IPS-15b (cell line): ENCODE measurements around the gene OR6X1.
"Not testable (repeated sequence)": the region's sequence is repeated elsewhere in the genome, so short reads cannot be mapped to it uniquely, and the experiment has no call there.

Experiments
- H3K27me3 ChIP-seq: one replicate; pipeline ENCODE4 v1.6.1; 2013; ENCODE audit warnings: low read length; ENCODE audit not compliant: control insufficient read depth, insufficient read depth
- H3K36me3 ChIP-seq: one replicate; pipeline ENCODE4 v1.6.1; 2013; ENCODE audit warnings: low read length; ENCODE audit not compliant: control insufficient read depth, insufficient read depth
- H3K4me1 ChIP-seq: one replicate; pipeline ENCODE4 v1.6.1; 2013; ENCODE audit warnings: mild to moderate bottlenecking, low read length; ENCODE audit not compliant: control insufficient read depth, insufficient read depth
- H3K4me3 ChIP-seq: one replicate; pipeline ENCODE4 v1.5.1; 2013; ENCODE audit warnings: low read depth, low read length
- H3K9ac ChIP-seq: one replicate; pipeline ENCODE4 v1.6.1; 2013; ENCODE audit warnings: low read depth, mild to moderate bottlenecking, low read length
- H3K9me3 ChIP-seq: one replicate; pipeline ENCODE4 v1.6.1; 2013; ENCODE audit warnings: mild to moderate bottlenecking, low read length; ENCODE audit not compliant: control insufficient read depth, insufficient read depth

Gene OR6X1

GRCh38 chr11:123748349-123748748 lies 6.0 kb downstream of the OR6X1 start:
- H3K36me3 ChIP-seq, H3K9me3 ChIP-seq, H3K9ac ChIP-seq, H3K4me3 ChIP-seq, H3K27me3 ChIP-seq: not testable (repeated sequence)
- peaks cover 24% of the 10 kb centered on the region for H3K4me1 ChIP-seq

DNA sequence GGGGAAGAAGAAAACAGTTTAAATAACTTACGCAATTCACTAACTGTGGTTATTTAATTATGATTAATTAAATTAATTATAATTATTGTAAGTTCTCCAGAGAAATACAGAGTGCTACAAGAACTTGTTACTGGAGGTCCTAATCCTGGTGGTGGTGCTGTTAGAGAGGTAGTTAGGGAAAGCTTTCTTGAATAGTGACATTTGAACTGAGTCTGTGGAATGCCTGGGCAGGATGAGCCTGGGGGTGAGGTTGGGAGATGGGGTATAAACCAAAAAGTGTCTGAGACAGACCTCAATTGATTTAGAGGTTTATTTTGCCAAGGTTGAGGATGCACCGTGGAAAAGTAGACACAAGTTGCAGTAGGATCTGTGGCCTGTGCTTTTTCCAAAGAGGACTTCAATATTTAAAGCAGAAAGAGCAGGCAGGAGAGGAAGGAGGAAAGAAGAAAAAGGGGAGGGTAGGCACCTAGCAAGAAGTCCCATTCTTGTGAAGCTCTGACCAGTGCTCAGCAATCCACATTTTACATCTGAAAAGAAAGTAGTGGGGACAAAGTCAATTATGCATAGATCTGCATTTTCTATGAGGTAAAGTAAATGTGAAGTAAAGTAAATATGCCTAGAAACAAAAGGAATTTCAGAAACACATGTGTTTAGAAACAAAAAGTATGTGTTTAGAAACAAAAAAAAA lies 8.4 kb downstream of the OR6X1 start:
- no peaks in the 10 kb centered on the region for H3K27me3 ChIP-seq
- no peak overlapping the region for H3K4me3 ChIP-seq
- H3K4me1 ChIP-seq = peaks cover 25% of the 10 kb centered on the region
- no peaks in the 10 kb centered on the region for H3K36me3 ChIP-seq
- H3K9me3 ChIP-seq = peaks cover 3% of the 10 kb centered on the region
- no peak overlapping the region for H3K9ac ChIP-seq

DNA sequence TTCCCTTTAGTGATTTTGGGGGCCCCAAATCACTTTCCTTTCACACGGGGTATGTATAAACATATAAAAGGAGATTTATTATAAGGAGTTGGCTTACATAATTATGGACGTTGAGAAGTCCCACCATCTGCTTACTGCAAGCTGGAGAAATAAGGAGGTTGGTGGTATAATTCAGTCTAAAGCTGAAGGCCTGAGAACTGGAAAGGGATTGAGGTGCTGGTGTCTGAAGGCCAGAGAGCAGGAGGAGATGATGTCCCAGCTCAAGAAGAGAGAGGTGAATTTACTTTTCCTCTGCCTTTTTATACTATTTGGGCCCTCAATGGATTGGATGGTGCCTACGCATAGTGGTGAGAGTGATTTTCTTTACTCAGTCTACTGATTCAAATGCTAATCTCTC lies 11.6 kb downstream of the OR6X1 start:
- peak overlapping the region; percentile 90 for H3K4me3 ChIP-seq
- H3K4me1 ChIP-seq = peaks cover 28% of the 10 kb centered on the region
- no peaks in the 10 kb centered on the region for H3K27me3 ChIP-seq
- peaks cover 15% of the 10 kb centered on the region for H3K36me3 ChIP-seq
- no peak overlapping the region for H3K9ac ChIP-seq
- H3K9me3 ChIP-seq = peaks cover 3% of the 10 kb centered on the region

DNA sequence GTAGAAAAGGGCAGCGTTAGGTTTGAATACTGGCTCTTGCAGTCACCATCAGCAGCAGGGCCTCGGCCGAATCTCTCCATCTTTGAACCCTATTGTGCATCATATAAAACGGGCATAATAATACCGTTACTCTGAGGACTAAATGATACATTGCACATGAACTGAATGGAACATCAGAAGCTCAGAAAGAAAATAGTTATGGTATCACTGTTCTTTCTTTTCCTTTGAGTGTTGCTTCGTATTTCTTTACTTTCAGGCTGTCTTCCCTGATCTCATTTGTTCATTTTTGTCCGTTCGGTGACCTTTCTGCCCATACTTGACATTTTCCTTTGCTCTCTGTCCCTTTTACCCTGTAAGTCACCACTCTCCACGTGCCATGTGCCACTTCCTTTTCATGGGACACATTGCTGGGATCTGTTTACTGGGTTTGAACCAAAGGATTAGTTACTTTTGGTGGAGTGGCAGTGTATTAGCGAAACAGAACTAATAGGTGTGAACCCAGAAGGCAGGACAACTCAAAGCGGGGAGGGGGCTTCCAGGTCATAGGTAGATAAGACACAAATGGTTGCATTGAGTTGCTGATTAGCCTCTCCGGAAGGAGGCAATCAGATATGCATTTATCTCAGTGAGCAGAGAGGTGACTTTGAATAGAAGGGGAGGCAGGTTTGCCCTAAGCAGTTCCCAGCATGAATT lies 12.1 kb downstream of the OR6X1 start:
- Histone ChIP-seq H3K4me1 (peaks cover 28% of the 10 kb centered on the region), H3K9me3 (peaks cover 5% of the 10 kb centered on the region), H3K27me3 (no peaks in the 10 kb centered on the region), H3K36me3 (peaks cover 19% of the 10 kb centered on the region), H3K4me3 (peak overlapping the region; percentile 90), H3K9ac (peak overlapping the region; percentile 62)

- Histone ChIP-seq H3K9me3 (peaks cover 5% of the 10 kb centered on the region), H3K9ac (peak within 1 kb of the TSS; percentile 77), H3K27me3 (no peaks in the 10 kb centered on the region), H3K4me1 (peaks cover 24% of the 10 kb centered on the region), H3K36me3 (peaks cover 19% of the 10 kb centered on the region), H3K4me3 (peak within 1 kb of the TSS; percentile 90)
Observed at GRCh38 chr11:123741159-123742030, 12.9 kb downstream of the OR6X1 start, which contains the start of gene ZNF202. Gene ZNF202 (minus strand): TSS chr11:123741660. CDS start chr11:123730888, 10,772 bp downstream.

DNA sequence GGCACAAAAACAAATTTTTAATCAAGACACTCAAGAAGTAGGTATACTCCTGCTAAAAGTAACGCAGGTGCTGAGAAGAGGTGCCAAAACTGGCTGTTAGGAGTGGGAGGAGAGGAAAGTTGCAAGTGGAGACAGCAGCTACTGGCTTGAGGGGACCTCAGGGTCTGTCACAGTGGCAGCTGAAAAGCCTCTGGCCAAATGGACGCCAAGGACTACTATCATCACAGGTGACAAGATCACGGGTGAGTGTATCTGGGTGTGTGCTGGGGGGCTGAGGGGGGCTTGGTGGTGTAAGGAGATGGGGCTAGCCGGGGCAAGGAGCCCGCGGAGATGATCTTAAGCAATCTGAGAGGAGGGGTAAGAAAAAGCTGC lies 13.5 kb downstream of the OR6X1 start:
- no peaks in the 10 kb centered on the region for H3K27me3 ChIP-seq
- peaks cover 21% of the 10 kb centered on the region for H3K4me1 ChIP-seq
- H3K9me3 ChIP-seq = peaks cover 5% of the 10 kb centered on the region
- H3K36me3 ChIP-seq = peaks cover 19% of the 10 kb centered on the region
- peak overlapping the region; percentile 77 for H3K9ac ChIP-seq
- peak overlapping the region; percentile 90 for H3K4me3 ChIP-seq

- Histone ChIP-seq H3K27me3 (no peaks in the 10 kb centered on the region), H3K36me3 (peaks cover 24% of the 10 kb centered on the region)
Observed at GRCh38 chr11:123738374-123738773, 15.9 kb downstream of the OR6X1 start.

DNA sequence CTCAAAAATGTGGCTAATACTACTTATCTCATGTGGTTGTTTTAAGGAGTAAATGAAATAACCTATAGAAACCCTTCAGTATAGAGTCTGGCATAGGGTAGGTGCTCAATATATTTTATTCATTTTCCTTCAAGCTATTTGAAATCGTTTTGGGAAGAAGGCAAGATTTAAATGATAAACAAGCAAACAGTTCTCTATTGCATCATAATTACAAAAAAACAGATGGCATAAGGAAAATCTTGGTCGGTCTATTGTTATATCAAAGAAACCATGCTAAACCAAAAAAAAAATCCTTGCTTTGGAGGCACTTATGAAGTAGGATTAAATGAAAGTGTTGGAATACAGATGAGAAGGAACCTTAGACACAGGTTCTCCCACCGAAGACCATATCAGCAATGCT lies 17.5 kb downstream of the OR6X1 start:
- no peak overlapping the region for H3K9ac ChIP-seq
- peaks cover 24% of the 10 kb centered on the region for H3K36me3 ChIP-seq

More at GRCh38 chr11:123738374-123738773, 15.9 kb downstream of the OR6X1 start:
- no peak overlapping the region for H3K4me3 ChIP-seq
- peaks cover 5% of the 10 kb centered on the region for H3K9me3 ChIP-seq
- H3K9ac ChIP-seq = no peak overlapping the region
- peaks cover 4% of the 10 kb centered on the region for H3K4me1 ChIP-seq

DNA sequence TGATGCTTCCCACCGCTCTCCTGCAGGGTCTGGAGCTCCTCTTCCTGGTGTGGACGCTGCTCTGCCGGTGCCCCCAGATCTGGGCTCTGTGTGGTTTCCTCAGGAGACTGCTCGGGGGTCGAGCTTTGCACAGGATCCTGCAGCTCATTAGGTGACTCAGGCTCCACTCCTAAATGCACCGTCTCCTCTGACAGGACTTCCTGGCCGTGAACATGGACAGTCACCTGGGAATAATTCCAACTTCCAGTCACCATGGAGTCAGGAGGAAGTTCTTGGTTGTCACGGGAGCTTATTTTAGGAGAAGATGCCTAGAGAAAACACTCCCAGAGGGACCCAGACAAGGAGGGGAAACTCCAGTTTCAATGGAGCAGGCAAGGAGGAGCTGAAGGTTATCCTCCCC lies 24.7 kb downstream of the OR6X1 start:
- no peaks in the 10 kb centered on the region for H3K27me3 ChIP-seq
- H3K9me3 ChIP-seq = no peaks in the 10 kb centered on the region
- no peak overlapping the region for H3K9ac ChIP-seq
- no peaks in the 10 kb centered on the region for H3K4me1 ChIP-seq
- H3K4me3 ChIP-seq = no peak overlapping the region
- H3K36me3 ChIP-seq = peaks cover 63% of the 10 kb centered on the region

More for the DNA sequence above, 17.5 kb downstream of the OR6X1 start:
- Histone ChIP-seq H3K9me3 (peaks cover 5% of the 10 kb centered on the region), H3K4me1 (peaks cover 2% of the 10 kb centered on the region), H3K27me3 (no peaks in the 10 kb centered on the region), H3K4me3 (no peak overlapping the region)

DNA sequence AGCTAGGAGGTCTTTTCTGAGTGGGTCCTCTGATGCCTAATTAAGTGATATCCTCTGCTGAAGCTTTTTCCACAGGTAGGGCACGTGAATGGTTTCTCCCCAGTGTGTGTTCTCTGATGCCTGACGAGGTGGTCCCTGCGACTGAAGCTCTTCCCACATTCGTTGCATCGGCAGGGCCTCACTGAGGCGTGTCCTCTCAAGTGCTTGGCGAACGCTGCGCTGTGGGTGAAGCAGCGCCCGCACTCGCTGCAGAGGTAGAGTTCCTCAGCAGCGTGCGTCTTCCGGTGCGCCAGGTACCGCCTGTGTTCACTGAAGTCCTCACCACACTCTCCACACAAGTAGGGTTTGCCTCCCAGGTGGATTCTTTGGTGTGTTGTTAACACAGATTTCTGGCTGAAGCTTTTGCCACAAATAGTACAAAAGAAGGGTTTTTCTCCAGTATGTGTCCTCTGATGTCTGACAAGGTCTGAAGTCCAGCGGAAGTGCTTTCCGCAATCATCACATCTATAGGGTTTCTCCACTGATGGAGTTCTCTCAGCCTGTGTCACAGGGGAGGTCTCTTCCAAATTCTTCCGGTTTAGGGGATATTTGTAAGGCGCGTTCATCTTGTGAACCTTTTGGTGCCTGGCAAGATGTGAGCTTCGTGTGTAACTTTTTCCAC lies 28.2 kb downstream of the OR6X1 start:
- Histone ChIP-seq H3K4me3 (no peak overlapping the region), H3K9me3 (no peaks in the 10 kb centered on the region), H3K9ac (no peak overlapping the region), H3K4me1 (no peaks in the 10 kb centered on the region), H3K36me3 (peaks cover 67% of the 10 kb centered on the region), H3K27me3 (no peaks in the 10 kb centered on the region)

DNA sequence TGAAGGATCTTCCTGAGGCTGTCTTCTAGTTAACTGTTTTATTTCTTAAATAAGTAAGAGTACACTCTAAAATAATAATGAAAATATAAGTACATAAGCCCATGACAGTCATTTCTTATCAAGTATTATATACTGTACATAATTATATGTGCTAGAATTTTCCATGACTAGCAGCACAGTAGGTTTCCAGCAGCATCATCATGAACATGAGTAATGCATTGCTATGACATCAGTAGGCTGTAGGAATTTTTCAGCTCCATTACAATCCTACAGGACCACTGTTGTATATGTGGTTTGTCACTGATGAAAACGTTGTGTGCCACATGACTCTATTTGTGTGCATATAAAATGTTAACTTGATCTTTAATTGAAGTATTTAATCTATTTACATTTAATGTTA lies 34.9 kb downstream of the OR6X1 start:
- Histone ChIP-seq H3K36me3 (peaks cover 3% of the 10 kb centered on the region), H3K4me1 (no peaks in the 10 kb centered on the region), H3K9me3 (no peaks in the 10 kb centered on the region), H3K4me3 (no peak overlapping the region), H3K27me3 (no peaks in the 10 kb centered on the region), H3K9ac (no peak overlapping the region)
